ENCODE results near the gene SHISA9. TPM values are rescaled to one million over a fixed set of nuclear protein-coding genes. Genes with fewer than 3 reads are reported as not detected.

Gene SHISA9
- total and polyA plus RNA-seq, 2 donors (not counting 1 experiment from before 2014, with no cell fraction given): 0.03 to 0.07 TPM

DNA sequence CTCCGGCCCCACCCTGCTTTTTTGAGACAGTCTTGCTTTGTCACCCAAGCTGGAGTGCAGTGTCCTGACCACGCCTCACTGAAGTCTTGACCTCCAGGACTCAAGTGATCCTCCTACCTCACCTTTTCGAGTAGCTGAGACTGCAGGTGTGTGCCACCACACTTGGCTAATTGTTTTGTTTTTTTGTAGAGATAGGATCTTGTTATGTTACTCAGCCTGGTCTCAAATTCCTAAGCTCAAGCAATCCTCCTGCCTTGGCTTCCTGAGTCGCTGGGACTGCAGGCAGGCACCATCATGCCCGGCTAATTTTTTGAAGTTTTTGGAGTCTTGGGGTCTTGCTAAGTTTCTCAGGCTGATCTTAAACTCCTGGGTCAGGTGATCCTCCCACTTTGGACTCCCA lies 206.7 kb downstream of the SHISA9 start:
- Histone ChIP-seq H3K36me3 (replicated peaks in 1 of 2; ENCODE audit: control extremely low read depth in 1 of 2, control insufficient read depth in 1 of 2, extremely low read depth in 1 of 2, insufficient read depth in 2 of 2, low read length in 1 of 2) (no peaks in the 10 kb centered on the region), H3K27ac (ENCODE audit: low read length in 2 of 2) (no peak overlapping the region), H3K9me3 (ENCODE audit: control extremely low read depth in 1 of 3, control insufficient read depth in 2 of 3, insufficient read depth in 1 of 3, low read length in 2 of 3) (peaks cover 0 to 4% (median 0%) of the 10 kb centered on the region in 3 donors), H3K27me3 (replicated peaks in 1 of 4; ENCODE audit: control extremely low read depth in 1 of 4, control insufficient read depth in 3 of 4, insufficient read depth in 4 of 4, low read length in 3 of 4) (no peaks in the 10 kb centered on the region), H3K4me1 (ENCODE audit: control insufficient read depth in 2 of 2, insufficient read depth in 2 of 2, low read length in 2 of 2) (no peaks in the 10 kb centered on the region), H3K9ac (ENCODE audit: low read length) (no peak overlapping the region), H3K79me2 (ENCODE audit: control insufficient read depth, insufficient read depth, low read length) (no peaks in the 10 kb centered on the region), H3K4me2 (replicated peaks; ENCODE audit: low read depth, low read length, poor library complexity, severe bottlenecking) (no peak overlapping the region), H4K20me1 (ENCODE audit: control insufficient read depth, insufficient read depth, low read length, poor library complexity, severe bottlenecking) (no peaks in the 10 kb centered on the region), H3K4me3 (ENCODE audit: control extremely low read depth in 1 of 5, extremely low read depth in 1 of 5, insufficient read depth in 1 of 5, low read depth in 2 of 5, low read length in 4 of 5) (no peak overlapping the region), H2AFZ (ENCODE audit: insufficient read depth, low read depth, low read length, poor library complexity, severe bottlenecking) (no peak overlapping the region)
- no peak overlapping the region for H3K4me3 Mint-ChIP-seq
- peaks cover 7% of the 10 kb centered on the region for H3K9me3 Mint-ChIP-seq (ENCODE audit: insufficient read depth)
- CTCF ChIA-PET: no interaction called here
- no peak overlapping the region for H3K27ac Mint-ChIP-seq
- no peak for TF ChIP-seq EZH2 (IDR thresholded peaks at IDR 0.05; ENCODE audit: borderline replicate concordance, insufficient read depth, low read depth, low read length, poor library complexity, severe bottlenecking)
- TF ChIP-seq, protein P1, sequence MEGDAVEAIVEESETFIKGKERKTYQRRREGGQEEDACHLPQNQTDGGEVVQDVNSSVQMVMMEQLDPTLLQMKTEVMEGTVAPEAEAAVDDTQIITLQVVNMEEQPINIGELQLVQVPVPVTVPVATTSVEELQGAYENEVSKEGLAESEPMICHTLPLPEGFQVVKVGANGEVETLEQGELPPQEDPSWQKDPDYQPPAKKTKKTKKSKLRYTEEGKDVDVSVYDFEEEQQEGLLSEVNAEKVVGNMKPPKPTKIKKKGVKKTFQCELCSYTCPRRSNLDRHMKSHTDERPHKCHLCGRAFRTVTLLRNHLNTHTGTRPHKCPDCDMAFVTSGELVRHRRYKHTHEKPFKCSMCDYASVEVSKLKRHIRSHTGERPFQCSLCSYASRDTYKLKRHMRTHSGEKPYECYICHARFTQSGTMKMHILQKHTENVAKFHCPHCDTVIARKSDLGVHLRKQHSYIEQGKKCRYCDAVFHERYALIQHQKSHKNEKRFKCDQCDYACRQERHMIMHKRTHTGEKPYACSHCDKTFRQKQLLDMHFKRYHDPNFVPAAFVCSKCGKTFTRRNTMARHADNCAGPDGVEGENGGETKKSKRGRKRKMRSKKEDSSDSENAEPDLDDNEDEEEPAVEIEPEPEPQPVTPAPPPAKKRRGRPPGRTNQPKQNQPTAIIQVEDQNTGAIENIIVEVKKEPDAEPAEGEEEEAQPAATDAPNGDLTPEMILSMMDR (IDR thresholded peaks at IDR 0.05): no peak
- H3K4me1 Mint-ChIP-seq: no peaks in the 10 kb centered on the region
- intact Hi-C loops (cut with micrococcal nuclease): no loop called here
- ATAC-seq (ENCODE audit: low read depth) (no peak), DNase-seq (no peak)
- peaks cover under 1% of the 10 kb centered on the region for H3K27me3 Mint-ChIP-seq
- POLR2A ChIA-PET: no interaction called here
- 94% methylated on average over 3 of the region's 5 CpGs for WGBS (ENCODE audit: insufficient coverage)

DNA sequence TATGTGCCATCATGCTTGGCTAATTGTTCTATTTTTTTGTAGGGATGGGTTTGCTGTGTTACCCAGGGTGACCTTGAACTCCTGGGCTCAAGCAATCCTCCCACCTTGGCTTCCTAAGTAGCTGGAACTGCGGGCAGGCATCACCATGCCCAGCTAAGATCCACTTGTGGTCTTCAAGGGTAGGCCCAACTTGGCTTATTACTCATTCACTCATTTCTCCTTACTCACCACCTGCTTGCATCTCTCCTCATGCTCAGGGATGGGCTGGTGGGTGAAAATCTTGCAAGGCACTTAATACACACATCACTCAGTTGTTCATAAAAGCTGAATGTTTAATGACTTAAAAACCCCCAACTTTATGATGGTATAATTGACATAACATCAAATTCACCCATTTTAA lies 207.8 kb downstream of the SHISA9 start:
- no peak overlapping the region for H3K4me3 Mint-ChIP-seq
- intact Hi-C loops (cut with micrococcal nuclease): no loop called here
- Histone ChIP-seq H3K79me2 (ENCODE audit: control insufficient read depth, insufficient read depth, low read length) (no peaks in the 10 kb centered on the region), H3K27me3 (replicated peaks in 1 of 4; ENCODE audit: control extremely low read depth in 1 of 4, control insufficient read depth in 3 of 4, insufficient read depth in 4 of 4, low read length in 3 of 4) (no peaks in the 10 kb centered on the region), H3K9me3 (ENCODE audit: control extremely low read depth in 1 of 3, control insufficient read depth in 2 of 3, insufficient read depth in 1 of 3, low read length in 2 of 3) (peaks cover 0 to 4% (median 0%) of the 10 kb centered on the region in 3 donors), H4K20me1 (ENCODE audit: control insufficient read depth, insufficient read depth, low read length, poor library complexity, severe bottlenecking) (no peaks in the 10 kb centered on the region), H3K4me2 (replicated peaks; ENCODE audit: low read depth, low read length, poor library complexity, severe bottlenecking) (no peak overlapping the region), H3K4me3 (ENCODE audit: control extremely low read depth in 1 of 5, extremely low read depth in 1 of 5, insufficient read depth in 1 of 5, low read depth in 2 of 5, low read length in 4 of 5) (no peak overlapping the region), H3K4me1 (ENCODE audit: control insufficient read depth in 2 of 2, insufficient read depth in 2 of 2, low read length in 2 of 2) (no peaks in the 10 kb centered on the region), H3K36me3 (replicated peaks in 1 of 2; ENCODE audit: control extremely low read depth in 1 of 2, control insufficient read depth in 1 of 2, extremely low read depth in 1 of 2, insufficient read depth in 2 of 2, low read length in 1 of 2) (no peaks in the 10 kb centered on the region), H3K9ac (ENCODE audit: low read length) (no peak overlapping the region), H3K27ac (ENCODE audit: low read length in 2 of 2) (no peak overlapping the region), H2AFZ (ENCODE audit: insufficient read depth, low read depth, low read length, poor library complexity, severe bottlenecking) (no peak overlapping the region)
- no peak overlapping the region for H3K27ac Mint-ChIP-seq
- ATAC-seq (ENCODE audit: low read depth) (no peak), DNase-seq (no peak)
- peaks cover 5% of the 10 kb centered on the region for H3K9me3 Mint-ChIP-seq (ENCODE audit: insufficient read depth)
- TF ChIP-seq, protein P1 (IDR thresholded peaks at IDR 0.05): no peak
- no peak for TF ChIP-seq EZH2 (IDR thresholded peaks at IDR 0.05; ENCODE audit: borderline replicate concordance, insufficient read depth, low read depth, low read length, poor library complexity, severe bottlenecking)
- ChIA-PET POLR2A (no interaction called here), CTCF (no interaction called here)
- no peaks in the 10 kb centered on the region for H3K4me1 Mint-ChIP-seq
- WGBS (ENCODE audit: insufficient coverage): no CpG with 5 or more reads among the region's 1 CpG
- H3K27me3 Mint-ChIP-seq: peaks cover 2% of the 10 kb centered on the region
